Fibroblast of pulmonary artery (primary cell): ENCODE results near the gene LEFTY1.

ENCODE experiments used
- DNase-seq: peaks from one replicate; pipeline ENCODE4 v3.0.0-alpha.2; 2010; ENCODE audit warnings: low read depth
- H3K4me3 ChIP-seq: replicated peaks from 2 replicates; pipeline ENCODE4 v1.5.1; 2011; ENCODE audit warnings: low read depth, mild to moderate bottlenecking, control low read depth, low read length, moderate library complexity
- TF ChIP-seq, protein P1 (sequence below): IDR thresholded peaks from 2 replicates; pipeline ENCODE4 v1.5.1; 2011; ENCODE audit warnings: mild to moderate bottlenecking, control low read depth, low read length, inconsistent platforms; ENCODE audit errors: missing control alignments

The LEFTY1 gene

DNA sequence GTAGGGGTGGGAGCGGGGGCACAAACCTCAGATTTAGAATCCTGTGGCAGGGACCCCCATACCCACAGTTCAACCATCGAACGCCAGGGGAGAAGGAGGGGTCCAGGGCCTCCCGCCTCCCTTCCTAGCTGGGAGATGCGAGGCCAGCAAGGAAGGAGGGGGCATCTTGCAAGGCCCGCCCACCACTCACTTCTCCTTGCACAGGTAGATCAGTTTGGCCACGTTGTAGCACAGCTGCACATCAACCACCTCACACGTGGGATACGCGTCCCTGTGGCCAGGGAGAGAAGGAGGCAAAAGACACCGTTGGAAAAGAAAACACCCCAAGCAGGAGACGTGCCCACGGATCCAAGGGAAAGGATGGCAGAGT is 26.4 kb downstream of the LEFTY1 start:
- DNase-seq, result no peak
- TF ChIP-seq, protein P1, sequence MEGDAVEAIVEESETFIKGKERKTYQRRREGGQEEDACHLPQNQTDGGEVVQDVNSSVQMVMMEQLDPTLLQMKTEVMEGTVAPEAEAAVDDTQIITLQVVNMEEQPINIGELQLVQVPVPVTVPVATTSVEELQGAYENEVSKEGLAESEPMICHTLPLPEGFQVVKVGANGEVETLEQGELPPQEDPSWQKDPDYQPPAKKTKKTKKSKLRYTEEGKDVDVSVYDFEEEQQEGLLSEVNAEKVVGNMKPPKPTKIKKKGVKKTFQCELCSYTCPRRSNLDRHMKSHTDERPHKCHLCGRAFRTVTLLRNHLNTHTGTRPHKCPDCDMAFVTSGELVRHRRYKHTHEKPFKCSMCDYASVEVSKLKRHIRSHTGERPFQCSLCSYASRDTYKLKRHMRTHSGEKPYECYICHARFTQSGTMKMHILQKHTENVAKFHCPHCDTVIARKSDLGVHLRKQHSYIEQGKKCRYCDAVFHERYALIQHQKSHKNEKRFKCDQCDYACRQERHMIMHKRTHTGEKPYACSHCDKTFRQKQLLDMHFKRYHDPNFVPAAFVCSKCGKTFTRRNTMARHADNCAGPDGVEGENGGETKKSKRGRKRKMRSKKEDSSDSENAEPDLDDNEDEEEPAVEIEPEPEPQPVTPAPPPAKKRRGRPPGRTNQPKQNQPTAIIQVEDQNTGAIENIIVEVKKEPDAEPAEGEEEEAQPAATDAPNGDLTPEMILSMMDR, result no peak
- H3K4me3 ChIP-seq, result no peak overlapping the region

DNA sequence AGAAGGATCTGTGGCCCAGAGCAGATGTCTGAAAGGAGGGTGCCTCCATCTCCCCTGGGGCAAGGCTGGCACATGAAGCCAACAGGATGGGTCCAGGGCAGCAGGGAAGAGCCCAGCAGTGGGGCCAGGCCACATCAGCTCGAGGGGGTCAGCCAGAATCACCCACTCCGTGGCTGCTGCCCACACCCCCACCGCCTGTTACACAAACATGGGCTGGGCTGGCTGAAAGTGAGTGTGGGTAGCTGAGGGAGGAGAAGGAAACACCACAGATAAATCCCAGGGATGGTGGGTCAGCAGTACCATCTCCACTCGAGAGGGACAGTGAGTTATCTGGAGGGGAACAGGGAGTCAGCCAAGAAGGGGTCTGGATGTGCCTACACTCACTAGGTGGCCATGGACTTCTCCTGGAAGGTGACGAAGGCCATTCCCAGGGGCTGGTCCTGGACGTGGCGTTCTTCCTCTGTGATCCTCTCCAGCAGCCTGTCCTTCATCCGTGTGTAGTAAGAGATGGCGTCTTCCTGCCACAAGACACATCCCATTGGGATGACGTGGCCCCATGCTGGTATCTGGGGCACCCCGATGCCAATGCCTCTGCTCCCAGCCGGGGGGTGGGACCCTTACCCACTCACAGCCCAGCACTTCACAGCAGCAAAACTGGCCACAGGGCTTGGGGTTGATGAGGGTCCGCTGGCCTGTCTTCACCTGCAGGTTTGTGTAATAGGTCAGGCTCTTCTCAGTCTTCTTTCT is 26.9 kb downstream of the LEFTY1 start:
- DNase-seq, result no peak
- TF ChIP-seq, protein P1, result no peak
- H3K4me3 ChIP-seq, result no peak overlapping the region

DNA sequence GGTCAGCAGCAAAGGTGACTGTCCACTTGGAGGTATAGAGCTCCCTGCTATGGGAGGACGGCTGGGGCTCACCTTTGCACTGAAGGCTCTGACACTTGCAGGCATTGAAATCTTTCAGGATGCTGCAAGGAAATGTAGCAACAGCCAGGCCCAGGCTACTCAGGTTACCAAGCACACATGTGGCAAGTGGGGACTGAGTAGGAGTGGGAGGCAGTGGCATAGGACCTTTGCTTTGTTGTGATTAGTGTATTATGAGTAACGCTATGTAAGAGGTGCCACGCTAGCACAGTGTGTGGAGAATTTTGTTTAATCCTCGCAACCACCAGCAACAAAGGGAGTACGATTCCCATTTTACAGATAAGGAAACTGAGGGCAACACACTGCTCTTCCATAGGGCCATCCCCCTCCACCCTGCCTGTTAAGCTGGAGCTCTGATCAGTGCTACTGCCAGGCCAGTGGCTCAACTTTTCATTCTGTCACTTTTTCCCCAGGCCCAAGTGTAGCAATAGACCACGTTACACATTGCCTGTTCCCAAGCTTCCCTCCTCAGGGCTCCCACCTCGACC is 28.0 kb downstream of the LEFTY1 start:
- H3K4me3 ChIP-seq, result no peak overlapping the region
- DNase-seq, result no peak
- TF ChIP-seq, protein P1, result no peak

DNA sequence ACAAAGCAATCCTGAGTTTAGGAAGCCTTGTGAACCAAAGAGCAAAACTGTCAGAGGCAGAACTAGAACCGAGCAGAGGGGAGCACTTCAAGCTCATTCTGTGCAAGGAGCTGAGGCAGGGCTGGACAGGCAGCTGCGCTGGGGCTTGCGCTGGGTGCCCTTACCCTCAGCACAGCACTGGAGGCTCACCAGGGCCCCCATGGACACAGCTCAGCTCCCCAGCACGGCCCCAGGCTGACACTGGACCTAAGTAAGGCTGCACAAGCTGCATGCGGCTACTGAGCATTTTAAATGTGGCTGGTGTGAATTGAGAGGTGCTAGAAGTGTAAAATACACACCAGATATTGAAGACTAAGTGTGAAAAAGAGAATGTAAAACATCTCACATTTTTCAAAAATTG is 28.8 kb downstream of the LEFTY1 start:
- TF ChIP-seq, protein P1, result no peak

DNA sequence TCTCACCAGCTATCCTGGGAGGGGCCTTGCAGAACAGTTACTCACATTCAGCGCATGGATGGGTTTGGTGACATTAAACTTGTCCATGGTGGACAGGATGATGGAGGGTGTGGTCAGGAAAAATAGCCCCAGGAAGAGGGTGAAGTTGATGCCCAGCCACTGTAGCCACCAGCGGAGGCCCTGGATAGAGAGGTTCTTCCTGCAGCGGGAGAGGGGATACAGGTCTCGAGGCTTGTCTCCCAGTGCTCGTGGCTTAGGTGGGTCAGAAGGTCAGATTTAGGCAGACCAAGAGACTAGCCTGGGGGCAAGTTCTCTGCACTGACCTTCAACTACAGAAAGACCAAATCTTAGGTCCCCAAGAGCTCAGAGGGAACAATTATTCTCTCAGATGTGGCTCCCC is 29.8 kb downstream of the LEFTY1 start:
- TF ChIP-seq, protein P1, result no peak
- no peak for DNase-seq
- H3K4me3 ChIP-seq, result no peak overlapping the region

More for the DNA sequence above, 28.8 kb downstream of the LEFTY1 start:
- no peak overlapping the region for H3K4me3 ChIP-seq
- no peak for DNase-seq

GRCh38 chr1:225857256-225857655 is 31.7 kb downstream of the LEFTY1 start:
- H3K4me3 ChIP-seq, result no peak overlapping the region
- TF ChIP-seq, protein P1, result no peak
- no peak for DNase-seq
